GM12865 (cell line): Measurements from ENCODE around the gene REXO1.

Experiments
- DNase-seq: peaks from one replicate; pipeline ENCODE4 v3.0.0; 2010; ENCODE audit warnings: low read depth
- H3K4me3 ChIP-seq: 2 replicates; pipeline ENCODE4 v1.5.1; 2011; ENCODE audit warnings: mild to moderate bottlenecking, low read depth, low read length, control low read depth
- TF ChIP-seq, protein P1 (sequence below): IDR thresholded peaks from 2 replicates; pipeline ENCODE4 v1.5.1; 2011; ENCODE audit warnings: low read length, control low read depth, low read depth, inconsistent platforms; ENCODE audit not compliant: insufficient read depth; ENCODE audit errors: missing control alignments

The REXO1 gene

DNA sequence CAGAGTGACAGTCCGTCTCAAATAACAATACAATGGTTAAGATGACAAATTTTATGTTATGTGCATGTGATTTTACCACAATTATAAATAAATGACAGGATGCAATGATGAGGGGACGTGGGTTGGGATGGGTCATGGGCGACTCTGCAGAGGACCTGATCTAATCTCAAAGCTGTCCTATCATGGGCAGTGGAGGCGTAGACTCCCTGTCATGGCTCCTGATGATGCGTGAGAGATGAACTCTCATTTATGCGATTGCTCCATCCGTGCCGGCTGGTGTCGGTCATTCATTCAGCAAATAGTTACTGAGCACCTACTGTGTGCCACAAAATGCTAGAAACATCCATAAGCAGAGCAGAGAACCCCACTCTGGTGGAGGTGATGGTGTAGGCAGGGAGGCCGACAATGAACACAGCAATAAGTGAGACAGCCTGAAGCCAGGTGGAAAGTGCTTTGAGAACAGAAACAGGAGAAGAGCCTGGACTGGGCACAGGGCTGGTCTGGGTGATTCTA lies 1.7 kb upstream of the REXO1 start:
- H3K4me3 ChIP-seq: no peak overlapping the region
- TF ChIP-seq, protein P1, sequence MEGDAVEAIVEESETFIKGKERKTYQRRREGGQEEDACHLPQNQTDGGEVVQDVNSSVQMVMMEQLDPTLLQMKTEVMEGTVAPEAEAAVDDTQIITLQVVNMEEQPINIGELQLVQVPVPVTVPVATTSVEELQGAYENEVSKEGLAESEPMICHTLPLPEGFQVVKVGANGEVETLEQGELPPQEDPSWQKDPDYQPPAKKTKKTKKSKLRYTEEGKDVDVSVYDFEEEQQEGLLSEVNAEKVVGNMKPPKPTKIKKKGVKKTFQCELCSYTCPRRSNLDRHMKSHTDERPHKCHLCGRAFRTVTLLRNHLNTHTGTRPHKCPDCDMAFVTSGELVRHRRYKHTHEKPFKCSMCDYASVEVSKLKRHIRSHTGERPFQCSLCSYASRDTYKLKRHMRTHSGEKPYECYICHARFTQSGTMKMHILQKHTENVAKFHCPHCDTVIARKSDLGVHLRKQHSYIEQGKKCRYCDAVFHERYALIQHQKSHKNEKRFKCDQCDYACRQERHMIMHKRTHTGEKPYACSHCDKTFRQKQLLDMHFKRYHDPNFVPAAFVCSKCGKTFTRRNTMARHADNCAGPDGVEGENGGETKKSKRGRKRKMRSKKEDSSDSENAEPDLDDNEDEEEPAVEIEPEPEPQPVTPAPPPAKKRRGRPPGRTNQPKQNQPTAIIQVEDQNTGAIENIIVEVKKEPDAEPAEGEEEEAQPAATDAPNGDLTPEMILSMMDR: no peak
- DNase-seq: no peak

DNA sequence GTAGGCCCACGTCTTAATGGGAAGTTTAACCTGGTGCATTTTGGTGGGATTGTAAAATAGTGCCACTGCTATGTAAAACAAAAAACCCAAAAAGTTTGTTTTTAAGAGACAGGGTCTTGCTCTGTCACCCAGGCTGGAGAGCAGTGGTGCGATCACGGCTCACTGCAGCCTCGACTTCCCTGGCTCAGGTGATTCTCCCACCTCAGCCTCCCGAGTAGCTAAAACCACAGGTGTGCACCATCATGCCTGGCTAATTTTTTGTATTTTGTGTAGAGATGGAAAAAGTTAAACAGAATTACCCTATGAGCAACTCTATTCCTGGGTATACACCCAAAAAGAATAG lies 820 bp upstream of the REXO1 start:
- peak overlapping the region; percentile 43; the same call in 1 of the 2 replicates for H3K4me3 ChIP-seq
- TF ChIP-seq, protein P1: no peak

DNA sequence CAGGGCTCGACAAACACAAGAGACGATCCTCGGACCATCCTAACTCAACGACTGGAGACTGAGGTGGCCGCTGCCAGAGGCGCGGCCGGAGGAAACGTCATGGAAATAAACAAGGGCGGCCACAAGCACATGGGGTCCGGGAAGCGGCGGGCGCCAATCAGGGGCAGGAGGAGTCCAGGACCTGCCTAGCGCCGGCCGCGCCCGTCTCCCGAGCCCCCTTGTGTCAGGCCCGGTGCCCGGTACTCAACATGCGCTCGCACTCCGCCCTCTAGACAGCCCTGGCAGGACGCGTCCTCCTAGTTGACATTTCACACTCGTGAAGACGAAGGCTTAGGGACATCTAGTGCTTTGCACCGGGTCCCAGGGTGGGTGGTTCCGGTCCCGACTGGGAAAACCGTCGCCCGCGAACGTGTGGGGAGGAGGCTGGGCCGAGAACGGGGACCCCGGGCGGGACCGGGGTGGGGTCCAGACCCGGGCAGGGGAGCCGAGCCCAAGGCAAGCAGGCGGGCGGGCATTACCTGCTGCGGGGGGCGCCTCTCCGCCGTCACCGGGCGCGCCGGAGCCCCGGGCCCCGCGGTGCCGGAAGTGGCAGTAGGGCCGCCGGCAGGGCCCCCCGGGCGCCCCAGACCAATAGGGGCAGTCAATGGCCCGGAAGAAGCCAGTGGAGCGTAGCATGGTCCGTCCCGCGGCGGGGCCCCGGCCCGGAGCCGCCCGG lies 442 bp downstream of the REXO1 start:
- TF ChIP-seq, protein P1: no peak
- peak; percentile 52 for DNase-seq
- peak overlapping the region; percentile 93 for H3K4me3 ChIP-seq

More for the DNA sequence above, 820 bp upstream of the REXO1 start:
- DNase-seq: no peak

DNA sequence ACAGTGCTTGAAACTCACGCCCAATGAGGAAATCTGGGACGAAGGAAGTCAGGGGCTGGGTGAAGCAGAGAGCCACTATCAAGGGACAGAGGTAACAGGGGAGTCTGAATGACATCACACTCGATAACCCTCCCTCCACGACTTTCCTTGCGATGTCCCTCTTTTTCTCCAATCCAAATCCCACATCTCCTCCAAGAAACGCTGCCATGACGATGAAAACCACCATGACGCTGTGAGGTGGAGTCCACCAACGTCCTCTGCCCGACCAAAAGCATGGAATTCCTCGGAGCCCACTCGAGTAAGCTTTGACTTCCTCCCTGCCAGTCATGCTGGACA lies 967 bp downstream of the REXO1 start:
- peak overlapping the region; percentile 93 for H3K4me3 ChIP-seq
- TF ChIP-seq, protein P1: no peak
- no peak for DNase-seq

DNA sequence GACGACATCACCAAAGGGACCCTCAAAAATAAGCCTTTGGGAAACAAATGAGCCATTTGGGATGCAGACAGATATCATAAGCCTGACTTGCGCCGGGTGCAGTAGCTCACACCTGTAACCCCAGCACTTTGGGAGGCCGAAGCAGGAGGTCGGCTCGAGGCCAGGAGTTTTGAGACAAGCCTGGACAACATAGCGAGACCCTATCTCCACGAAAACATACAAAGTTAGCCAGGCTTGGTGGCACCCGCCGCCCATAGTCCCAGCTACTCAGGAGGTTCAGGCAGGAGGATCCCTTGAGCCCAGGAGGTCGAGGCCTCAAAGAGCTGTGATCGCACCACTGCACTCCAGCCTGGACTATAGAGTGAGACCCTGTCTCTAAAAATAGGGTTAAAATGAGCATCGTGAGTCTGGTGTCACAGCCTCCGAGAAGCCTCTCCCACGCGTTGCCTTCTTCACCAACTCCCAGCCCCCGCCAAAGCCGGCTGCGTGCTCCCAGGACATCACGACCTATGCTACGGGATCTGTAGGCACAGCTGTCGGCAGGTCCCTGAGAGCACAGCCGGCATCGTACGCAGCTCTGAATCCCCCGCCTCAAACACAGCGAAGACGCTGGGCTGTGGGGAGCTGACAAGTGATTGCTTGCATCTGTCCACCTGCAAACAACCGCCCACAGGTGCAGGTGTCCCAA lies 1.6 kb downstream of the REXO1 start:
- no peak for DNase-seq
- peak overlapping the region; percentile 93 for H3K4me3 ChIP-seq
- TF ChIP-seq, protein P1: no peak

DNA sequence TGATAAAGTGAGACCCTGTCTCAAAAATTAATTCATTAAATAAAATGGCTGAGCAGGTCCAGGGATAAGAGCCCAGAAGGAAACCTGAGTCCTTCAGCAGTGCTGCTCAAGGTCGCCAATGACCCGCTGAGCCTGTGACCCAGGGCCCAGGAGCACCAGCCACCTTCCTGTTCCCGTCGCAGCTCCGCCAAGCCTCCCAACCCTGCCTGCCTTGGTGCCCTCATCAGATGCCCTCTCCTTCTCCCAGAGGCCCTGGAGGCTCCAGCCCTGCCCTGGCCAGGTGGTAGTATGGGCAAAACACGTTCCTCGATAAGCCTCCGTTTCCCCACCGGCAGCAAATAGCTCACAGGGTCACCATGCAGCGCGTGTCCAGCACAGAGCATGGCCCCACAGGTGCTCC lies 2.6 kb downstream of the REXO1 start:
- H3K4me3 ChIP-seq: no peak overlapping the region
- TF ChIP-seq, protein P1: no peak
- DNase-seq: no peak
